Measurements from ENCODE around the gene GTSE1. TPM values are rescaled to one million over a fixed set of nuclear protein-coding genes. Genes with fewer than 3 reads are reported as not detected.

Gene GTSE1
- total RNA-seq, 1 donor = 10.4 TPM

DNA sequence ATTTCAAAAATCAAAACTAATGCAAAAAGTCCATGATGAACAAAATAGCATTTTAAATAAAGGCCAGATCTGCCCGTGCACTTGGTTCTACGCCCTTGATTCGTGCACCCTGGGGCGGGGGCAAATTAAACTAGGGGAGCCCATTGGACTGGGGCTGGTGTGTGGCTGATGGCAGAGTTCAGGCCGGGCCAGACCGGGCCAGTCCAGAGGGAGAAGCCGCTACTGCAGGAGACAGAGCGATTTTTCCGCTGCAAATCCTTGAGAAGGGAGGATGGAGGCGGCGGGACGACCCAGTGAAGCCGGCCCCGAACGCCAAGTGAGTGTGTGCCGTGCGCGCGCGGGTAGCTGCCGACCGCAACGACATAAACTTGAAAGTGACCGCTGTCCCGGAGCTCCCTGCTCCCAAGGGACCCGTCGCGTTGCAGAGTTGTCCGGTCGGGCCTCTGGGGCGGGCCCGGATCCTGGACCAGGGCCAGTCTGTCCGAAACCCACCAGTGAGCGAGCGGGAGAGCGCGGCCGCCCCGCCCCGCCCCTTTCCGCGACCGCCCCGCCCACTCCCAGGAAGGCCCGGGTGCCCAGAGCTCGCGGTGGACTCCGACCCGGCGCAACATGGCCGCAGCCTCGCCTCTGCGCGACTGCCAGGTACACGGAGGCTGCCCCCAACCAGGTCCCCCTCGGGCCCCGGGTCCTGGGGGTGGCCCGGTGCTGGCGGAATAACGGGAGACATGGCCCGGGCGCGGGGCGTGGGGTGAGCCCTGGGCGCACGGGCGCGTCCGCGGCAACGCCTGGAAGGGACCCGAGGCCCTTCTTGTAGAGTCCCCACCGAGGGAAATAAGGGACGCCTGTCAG lies 29.0 kb upstream of the GTSE1 start, which contains the start of gene TTC38:
TTC38 (plus strand) TSS at position 578 of the 849 bp plus-strand sequence; CDS start at position 610, 32 bp downstream.
- TF ChIP-seq, protein P1, sequence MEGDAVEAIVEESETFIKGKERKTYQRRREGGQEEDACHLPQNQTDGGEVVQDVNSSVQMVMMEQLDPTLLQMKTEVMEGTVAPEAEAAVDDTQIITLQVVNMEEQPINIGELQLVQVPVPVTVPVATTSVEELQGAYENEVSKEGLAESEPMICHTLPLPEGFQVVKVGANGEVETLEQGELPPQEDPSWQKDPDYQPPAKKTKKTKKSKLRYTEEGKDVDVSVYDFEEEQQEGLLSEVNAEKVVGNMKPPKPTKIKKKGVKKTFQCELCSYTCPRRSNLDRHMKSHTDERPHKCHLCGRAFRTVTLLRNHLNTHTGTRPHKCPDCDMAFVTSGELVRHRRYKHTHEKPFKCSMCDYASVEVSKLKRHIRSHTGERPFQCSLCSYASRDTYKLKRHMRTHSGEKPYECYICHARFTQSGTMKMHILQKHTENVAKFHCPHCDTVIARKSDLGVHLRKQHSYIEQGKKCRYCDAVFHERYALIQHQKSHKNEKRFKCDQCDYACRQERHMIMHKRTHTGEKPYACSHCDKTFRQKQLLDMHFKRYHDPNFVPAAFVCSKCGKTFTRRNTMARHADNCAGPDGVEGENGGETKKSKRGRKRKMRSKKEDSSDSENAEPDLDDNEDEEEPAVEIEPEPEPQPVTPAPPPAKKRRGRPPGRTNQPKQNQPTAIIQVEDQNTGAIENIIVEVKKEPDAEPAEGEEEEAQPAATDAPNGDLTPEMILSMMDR (IDR thresholded peaks at IDR 0.05; ENCODE audit: insufficient read depth, low read depth, low read length) = no peak
- peak within 1 kb of the TSS; percentile 82 for H3K4me3 ChIP-seq (ENCODE audit: low read depth, low read length)
- DNase-seq (ENCODE audit: low read depth) = peak; percentile 80

DNA sequence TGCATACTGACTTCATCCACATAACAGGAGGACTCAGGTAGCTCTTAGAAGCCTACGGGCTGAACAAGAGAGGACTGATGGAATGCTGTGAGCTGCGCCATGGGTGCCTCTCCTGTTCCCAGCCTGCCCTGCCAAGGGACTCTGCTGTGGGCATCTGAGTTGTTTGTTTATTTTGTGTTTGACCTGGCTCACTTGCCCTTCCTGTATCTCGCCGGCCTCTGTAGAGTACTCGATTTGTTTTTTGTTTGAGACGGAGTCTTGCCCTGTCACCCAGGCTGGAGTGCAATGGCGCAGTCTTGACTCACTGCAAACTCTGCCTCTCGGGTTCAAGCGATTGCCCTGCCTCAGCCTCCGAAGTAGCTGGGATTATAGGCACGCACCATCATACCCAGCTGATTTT lies 27.1 kb upstream of the GTSE1 start:
- H3K4me3 ChIP-seq (ENCODE audit: low read depth, low read length) = no peak overlapping the region
- TF ChIP-seq, protein P1 (IDR thresholded peaks at IDR 0.05; ENCODE audit: insufficient read depth, low read depth, low read length) = no peak

DNA sequence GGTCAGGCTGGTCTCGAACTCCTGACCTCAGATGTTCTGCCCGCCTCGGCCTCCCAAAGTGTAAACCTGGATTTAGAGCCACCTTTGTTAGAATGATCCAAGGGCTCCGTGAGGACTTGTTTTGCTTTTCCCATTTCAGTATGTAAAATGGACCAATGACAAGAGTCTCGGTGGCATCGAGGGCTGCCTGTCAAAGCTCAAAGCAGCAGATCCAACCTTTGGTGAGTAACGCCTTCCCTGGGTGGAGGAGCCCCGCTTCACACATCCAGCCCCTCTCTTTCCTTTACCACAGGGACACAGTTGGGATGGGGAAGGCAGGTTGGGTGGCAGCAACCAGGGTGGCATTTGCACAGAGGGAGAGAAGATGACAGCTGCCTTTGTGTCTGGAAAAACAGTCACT lies 24.5 kb upstream of the GTSE1 start:
- TF ChIP-seq, protein P1 (IDR thresholded peaks at IDR 0.05; ENCODE audit: insufficient read depth, low read depth, low read length) = no peak
- no peak for DNase-seq (ENCODE audit: low read depth)
- no peak overlapping the region for H3K4me3 ChIP-seq (ENCODE audit: low read depth, low read length)

More for the DNA sequence above, 27.1 kb upstream of the GTSE1 start:
- no peak for DNase-seq (ENCODE audit: low read depth)

DNA sequence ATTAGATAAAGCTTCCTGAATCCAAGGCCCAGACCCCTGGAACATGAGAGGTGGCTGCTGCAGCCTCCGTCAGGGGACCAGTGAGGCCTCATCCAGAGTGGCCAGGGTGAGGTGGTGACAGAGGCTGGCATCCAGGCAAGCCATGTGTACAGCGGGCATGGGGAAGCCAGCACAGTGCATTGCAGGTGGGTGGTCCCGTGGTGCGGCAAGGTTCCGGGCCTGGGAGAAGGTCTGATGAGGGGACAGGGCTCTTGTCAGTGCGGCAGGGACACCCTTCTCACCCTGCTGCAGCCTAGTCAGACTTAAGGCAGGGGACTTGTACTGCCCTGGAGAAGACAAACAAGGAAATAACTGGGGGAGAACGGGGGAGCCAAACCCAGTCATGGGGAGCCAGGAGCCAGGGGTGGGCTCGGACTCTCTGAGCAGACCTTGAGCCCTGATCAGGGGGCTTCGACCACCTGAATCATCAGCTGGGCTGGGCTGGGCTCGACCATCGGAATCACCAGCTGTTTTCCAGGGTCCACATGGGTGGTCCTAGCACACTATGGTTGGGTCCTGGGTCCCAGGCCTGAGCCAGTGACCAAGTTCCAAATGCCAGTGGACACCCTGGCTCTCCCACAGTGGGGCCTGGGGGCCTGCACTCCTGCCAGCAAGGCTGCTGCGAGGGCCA lies 23.8 kb upstream of the GTSE1 start:
- no peak for DNase-seq (ENCODE audit: low read depth)
- TF ChIP-seq, protein P1 (IDR thresholded peaks at IDR 0.05; ENCODE audit: insufficient read depth, low read depth, low read length) = no peak
- H3K4me3 ChIP-seq (ENCODE audit: low read depth, low read length) = no peak overlapping the region

DNA sequence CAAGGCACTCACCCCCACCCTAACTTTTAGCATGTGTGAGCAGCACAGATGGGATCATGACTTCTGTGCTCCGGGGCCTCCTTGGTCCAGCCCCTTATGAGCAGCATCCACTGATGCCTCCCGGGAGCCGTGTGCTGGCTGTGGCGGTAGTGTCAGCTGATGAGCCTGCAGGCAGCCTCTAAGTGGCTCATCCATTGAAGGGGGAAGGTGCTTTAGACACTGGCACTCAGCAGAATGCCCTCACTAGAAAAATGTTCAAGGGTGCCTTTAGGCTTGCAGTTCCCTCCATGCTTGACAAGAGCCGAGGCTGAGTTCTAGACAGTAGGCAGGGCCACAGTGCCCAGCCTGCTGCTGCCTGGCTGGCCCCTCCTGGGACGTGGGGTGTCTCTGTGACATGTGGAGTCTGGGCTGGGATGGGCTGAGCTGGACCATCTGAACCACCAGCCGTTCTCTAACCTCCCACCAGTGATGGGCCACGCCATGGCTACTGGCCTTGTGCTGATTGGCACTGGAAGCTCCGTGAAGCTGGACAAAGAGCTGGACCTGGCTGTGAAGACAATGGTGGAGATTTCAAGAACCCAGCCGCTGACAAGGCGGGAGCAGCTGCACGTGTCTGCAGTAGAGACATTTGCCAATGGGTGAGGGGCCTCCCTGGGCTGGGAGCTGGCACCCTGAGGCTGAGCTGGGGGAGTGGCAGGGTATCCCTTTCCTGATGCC lies 23.1 kb upstream of the GTSE1 start:
- TF ChIP-seq, protein P1 (IDR thresholded peaks at IDR 0.05; ENCODE audit: insufficient read depth, low read depth, low read length) = no peak
- DNase-seq (ENCODE audit: low read depth) = no peak
- no peak overlapping the region for H3K4me3 ChIP-seq (ENCODE audit: low read depth, low read length)

DNA sequence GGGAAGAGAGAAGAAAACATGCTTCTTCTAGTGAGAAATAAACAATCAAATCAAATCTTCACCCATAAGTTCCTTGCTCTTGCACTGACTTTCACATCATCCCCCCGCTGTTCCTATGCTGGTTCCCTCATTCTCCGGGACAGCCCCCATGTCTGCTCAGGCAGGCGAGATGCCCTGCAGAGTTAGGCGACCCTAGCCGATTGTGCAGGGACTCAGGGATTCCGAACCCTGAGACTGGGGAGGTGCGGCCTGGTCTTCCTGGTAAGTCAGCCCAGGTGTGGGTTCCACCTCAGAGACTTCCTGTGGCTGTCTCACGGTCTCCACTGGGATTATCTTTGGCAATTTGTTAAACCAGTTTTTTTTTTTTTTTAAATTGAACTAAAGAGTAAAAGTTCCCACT lies 22.3 kb upstream of the GTSE1 start:
- no peak overlapping the region for H3K4me3 ChIP-seq (ENCODE audit: low read depth, low read length)
- TF ChIP-seq, protein P1 (IDR thresholded peaks at IDR 0.05; ENCODE audit: insufficient read depth, low read depth, low read length) = no peak
- DNase-seq (ENCODE audit: low read depth) = no peak
